KG1 (cell line): ENCODE data around the gene PRKCA.
"Not testable (repeated sequence)": the region's sequence is repeated elsewhere in the genome, so short reads cannot be mapped to it uniquely, and the experiment has no call there.

Source experiments
- DNase-seq: peaks from one replicate; lab custom pipeline; 2025; lab: John Stamatoyannopoulos, UW

PRKCA gene

GRCh38 chr17:66715076-66715675, 412.8 kb downstream of the PRKCA start:
- no peak for DNase-seq

GRCh38 chr17:66715745-66716156, 413.3 kb downstream of the PRKCA start:
- peak; percentile 41 for DNase-seq

GRCh38 chr17:66716236-66717026, 414.0 kb downstream of the PRKCA start:
- DNase-seq: no peak

GRCh38 chr17:66717641-66718058, 415.2 kb downstream of the PRKCA start:
- no peak for DNase-seq

GRCh38 chr17:66720027-66720426, 417.6 kb downstream of the PRKCA start:
- DNase-seq: no peak

GRCh38 chr17:66720567-66720966, 418.2 kb downstream of the PRKCA start:
- no peak for DNase-seq

GRCh38 chr17:66722341-66722740, 419.9 kb downstream of the PRKCA start:
- no peak for DNase-seq

- no peak for DNase-seq
These were observed 422.3 kb downstream of the PRKCA start for GRCh38 chr17:66724581-66725341.

GRCh38 chr17:66725438-66725837, 423.0 kb downstream of the PRKCA start:
- not testable (repeated sequence) for DNase-seq

GRCh38 chr17:66725956-66726355, 423.5 kb downstream of the PRKCA start:
- no peak for DNase-seq

- no peak for DNase-seq
These were observed 424.0 kb downstream of the PRKCA start for GRCh38 chr17:66726371-66726770.

GRCh38 chr17:66726846-66727245, 424.4 kb downstream of the PRKCA start:
- DNase-seq: no peak

GRCh38 chr17:66727634-66728570, 425.5 kb downstream of the PRKCA start:
- peak; percentile 20 for DNase-seq

GRCh38 chr17:66730461-66730923, 428.1 kb downstream of the PRKCA start:
- DNase-seq: no peak

- no peak for DNase-seq
These were observed 431.3 kb downstream of the PRKCA start for GRCh38 chr17:66733759-66734158.

- no peak for DNase-seq
These were observed 432.0 kb downstream of the PRKCA start for GRCh38 chr17:66734186-66734943.

- no peak for DNase-seq
These were observed 435.1 kb downstream of the PRKCA start for GRCh38 chr17:66737524-66737923.

GRCh38 chr17:66738301-66738700, 435.9 kb downstream of the PRKCA start:
- no peak for DNase-seq

- no peak for DNase-seq
These were observed 437.1 kb downstream of the PRKCA start for GRCh38 chr17:66739553-66739952.

GRCh38 chr17:66740226-66740625, 437.8 kb downstream of the PRKCA start:
- no peak for DNase-seq

- no peak for DNase-seq
These were observed 441.1 kb downstream of the PRKCA start for GRCh38 chr17:66743511-66743910.
